Type B pancreatic cell (in vitro differentiated cells): ENCODE data around the gene CFAP107. TPM values are rescaled to one million over a fixed set of nuclear protein-coding genes. Genes with fewer than 3 reads are reported as not detected.
"Not testable (repeated sequence)": the region's sequence is repeated elsewhere in the genome, so short reads cannot be mapped to it uniquely, and the experiment has no call there.

Source experiments
- DNase-seq: peaks from one replicate; pipeline ENCODE4 v3.0.0; 2021; ENCODE audit warnings: mixed read lengths; ENCODE audit not compliant: unreplicated experiment; ENCODE audit errors: extremely low spot score
- H3K27ac Mint-ChIP-seq: 2 replicates; pipeline ENCODE4 v1.8.0; 2021; ENCODE audit warnings: mild to moderate bottlenecking, mixed read lengths
- H3K27me3 Mint-ChIP-seq: 2 replicates; pipeline ENCODE4 v1.8.0; 2021; ENCODE audit warnings: mixed read lengths
- H3K36me3 Mint-ChIP-seq: 2 replicates; pipeline ENCODE4 v1.8.0; 2021; ENCODE audit warnings: mixed read lengths
- H3K4me1 Mint-ChIP-seq: one replicate; pipeline ENCODE4 v1.8.0; 2021; ENCODE audit warnings: mixed read lengths; ENCODE audit not compliant: unreplicated experiment
- H3K4me3 Mint-ChIP-seq: 2 replicates; pipeline ENCODE4 v1.8.0; 2021; ENCODE audit warnings: mild to moderate bottlenecking, mixed read lengths
- H3K9me3 Mint-ChIP-seq: 2 replicates; pipeline ENCODE4 v1.8.0; 2021; ENCODE audit warnings: mixed read lengths
- total RNA-seq: library from RNA; stranded (reverse); gene quantifications from 2 replicates; pipeline ENCODE4 v1.2.1, GENCODE V29; 2021; ENCODE audit warnings: low replicate concordance
- TF ChIP-seq, protein P1 (sequence below): fragments of 200-600 bp; sonication (generic); conservative IDR thresholded peaks from 2 replicates; pipeline ENCODE4 v1.5.0; 2021; ENCODE audit warnings: antibody characterized with exemption, mild to moderate bottlenecking

Gene CFAP107
- total RNA-seq, 1 donor from 2014 or later: 2.7 TPM

DNA sequence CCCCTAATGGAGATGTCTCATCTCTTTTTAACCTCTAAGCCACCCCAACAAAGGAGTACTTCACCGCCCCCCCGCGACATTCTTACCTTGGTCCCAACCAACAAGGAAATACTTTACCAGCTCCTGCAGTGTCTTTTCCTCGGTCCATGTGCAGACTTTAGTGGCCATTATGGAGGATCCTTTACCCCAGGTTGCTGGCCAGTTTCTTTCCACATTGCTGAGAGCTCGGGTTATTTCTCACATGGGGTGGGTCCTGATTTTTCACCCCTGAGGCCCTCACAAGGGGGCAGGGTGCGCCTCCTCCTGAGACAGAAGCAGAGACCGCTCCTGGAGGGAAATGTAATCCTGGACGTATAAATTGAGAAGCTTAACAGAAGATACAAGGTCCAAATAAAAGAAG, 33.1 kb upstream of the CFAP107 start:
- no peak overlapping the region for H3K27ac Mint-ChIP-seq
- H3K4me1 Mint-ChIP-seq: no peaks in the 10 kb centered on the region
- TF ChIP-seq, protein P1, sequence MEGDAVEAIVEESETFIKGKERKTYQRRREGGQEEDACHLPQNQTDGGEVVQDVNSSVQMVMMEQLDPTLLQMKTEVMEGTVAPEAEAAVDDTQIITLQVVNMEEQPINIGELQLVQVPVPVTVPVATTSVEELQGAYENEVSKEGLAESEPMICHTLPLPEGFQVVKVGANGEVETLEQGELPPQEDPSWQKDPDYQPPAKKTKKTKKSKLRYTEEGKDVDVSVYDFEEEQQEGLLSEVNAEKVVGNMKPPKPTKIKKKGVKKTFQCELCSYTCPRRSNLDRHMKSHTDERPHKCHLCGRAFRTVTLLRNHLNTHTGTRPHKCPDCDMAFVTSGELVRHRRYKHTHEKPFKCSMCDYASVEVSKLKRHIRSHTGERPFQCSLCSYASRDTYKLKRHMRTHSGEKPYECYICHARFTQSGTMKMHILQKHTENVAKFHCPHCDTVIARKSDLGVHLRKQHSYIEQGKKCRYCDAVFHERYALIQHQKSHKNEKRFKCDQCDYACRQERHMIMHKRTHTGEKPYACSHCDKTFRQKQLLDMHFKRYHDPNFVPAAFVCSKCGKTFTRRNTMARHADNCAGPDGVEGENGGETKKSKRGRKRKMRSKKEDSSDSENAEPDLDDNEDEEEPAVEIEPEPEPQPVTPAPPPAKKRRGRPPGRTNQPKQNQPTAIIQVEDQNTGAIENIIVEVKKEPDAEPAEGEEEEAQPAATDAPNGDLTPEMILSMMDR: no peak
- H3K4me3 Mint-ChIP-seq: no peak overlapping the region
- DNase-seq: no peak
- H3K9me3 Mint-ChIP-seq: no peaks in the 10 kb centered on the region
- peaks cover 7% of the 10 kb centered on the region for H3K27me3 Mint-ChIP-seq
- H3K36me3 Mint-ChIP-seq: no peaks in the 10 kb centered on the region

DNA sequence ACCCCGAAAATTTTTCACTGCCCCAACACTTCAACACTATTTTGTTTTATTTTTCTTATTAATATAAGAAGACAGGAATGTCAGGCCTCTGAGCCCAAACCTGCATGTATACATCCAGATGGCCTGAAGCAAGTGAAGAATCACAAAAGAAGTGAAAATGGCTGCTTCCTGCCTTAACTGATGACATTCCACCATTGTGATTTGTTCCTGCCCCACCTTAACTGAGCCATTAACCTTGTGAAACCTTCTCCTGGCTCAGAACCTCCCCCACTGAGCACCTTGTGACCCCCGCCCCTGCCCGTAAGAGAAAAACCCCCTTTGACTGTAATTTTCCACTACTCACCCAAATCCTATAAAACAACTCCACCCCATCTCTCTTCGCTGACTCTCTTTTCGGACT, 32.3 kb upstream of the CFAP107 start:
- not testable (repeated sequence) for H3K4me1 Mint-ChIP-seq
- peak overlapping the region; percentile 3 for H3K27ac Mint-ChIP-seq

DNA sequence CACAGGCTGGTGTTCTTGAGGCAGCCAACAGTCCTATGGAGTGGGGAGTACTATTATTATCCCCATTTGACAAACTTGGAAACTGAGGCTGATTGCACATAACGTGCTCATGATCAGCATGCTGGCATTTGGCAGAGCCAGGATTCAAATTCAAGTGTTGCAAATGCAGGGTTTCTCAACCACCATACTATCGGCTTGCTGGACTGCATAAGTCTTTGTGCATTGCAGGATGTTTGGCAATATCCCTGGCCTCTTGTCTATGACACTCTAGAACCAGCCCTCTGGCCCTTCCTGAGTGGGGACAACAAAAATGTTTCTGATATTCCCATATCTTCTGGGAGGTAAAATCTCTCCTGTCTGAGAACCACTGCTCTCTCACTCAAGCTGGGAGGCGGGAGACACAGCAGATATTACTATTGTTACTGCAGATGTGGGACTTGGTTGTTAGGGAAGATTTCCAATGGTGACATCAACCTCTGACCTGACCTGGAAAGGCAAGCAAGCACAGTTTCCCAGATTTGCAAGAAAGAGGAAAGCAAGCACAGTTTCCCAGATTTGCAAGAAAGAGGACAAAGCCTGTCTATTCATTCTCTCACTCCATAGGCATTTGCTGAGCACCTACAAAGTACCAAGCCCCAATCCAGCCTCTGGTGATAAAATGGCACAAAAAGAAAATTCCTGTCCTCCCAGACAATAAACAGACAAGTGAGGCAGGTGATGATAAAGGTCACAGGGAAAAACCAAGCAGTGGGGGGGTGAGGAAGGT, 31.1 kb upstream of the CFAP107 start:
- Mint-ChIP-seq H3K4me3 (no peak overlapping the region), H3K36me3 (no peaks in the 10 kb centered on the region), H3K27me3 (peaks cover 7% of the 10 kb centered on the region), H3K9me3 (no peaks in the 10 kb centered on the region), H3K4me1 (no peaks in the 10 kb centered on the region), H3K27ac (peak overlapping the region; percentile 16)
- TF ChIP-seq, protein P1: no peak
- DNase-seq: no peak

More for the DNA sequence above, 32.3 kb upstream of the CFAP107 start:
- H3K36me3 Mint-ChIP-seq, H3K9me3 Mint-ChIP-seq, H3K4me3 Mint-ChIP-seq, DNase-seq, H3K27me3 Mint-ChIP-seq: not testable (repeated sequence)

DNA sequence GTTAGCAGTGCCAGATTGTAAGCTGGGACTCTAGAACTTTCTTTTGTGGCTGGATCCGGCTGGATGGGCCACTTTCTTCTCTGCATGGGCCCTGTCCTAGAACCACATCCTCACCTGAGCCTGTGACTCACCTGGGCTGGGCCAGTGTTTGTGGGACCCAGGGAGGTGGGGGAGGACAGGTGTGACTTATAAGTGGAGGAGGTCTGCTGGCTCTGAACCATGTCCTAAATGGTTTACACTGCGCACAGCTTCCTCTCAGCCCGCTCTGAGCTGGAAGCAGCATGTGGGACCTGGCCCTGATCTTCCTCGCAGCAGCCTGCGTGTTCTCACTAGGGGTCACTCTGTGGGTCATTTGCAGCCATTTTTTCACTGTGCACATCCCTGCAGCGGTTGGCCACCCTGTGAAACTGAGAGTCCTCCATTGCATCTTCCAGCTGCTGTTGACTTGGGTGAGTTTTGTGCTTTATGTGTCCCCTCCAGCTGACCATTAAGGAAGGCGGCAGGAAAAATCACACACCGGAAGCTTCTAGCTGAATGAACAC, 30.0 kb upstream of the CFAP107 start, which contains the start of gene AADACL3:
AADACL3 (plus strand) TSS at position 215 of the 542 bp plus-strand sequence; CDS start at position 282, 67 bp downstream.
- TF ChIP-seq, protein P1: no peak
- Mint-ChIP-seq H3K4me1 (no peaks in the 10 kb centered on the region), H3K27ac (peak within 1 kb of the TSS; percentile 16), H3K36me3 (no peaks in the 10 kb centered on the region), H3K4me3 (no peak within 1 kb of the TSS), H3K9me3 (no peaks in the 10 kb centered on the region), H3K27me3 (peaks cover 11% of the 10 kb centered on the region)
- DNase-seq: no peak

DNA sequence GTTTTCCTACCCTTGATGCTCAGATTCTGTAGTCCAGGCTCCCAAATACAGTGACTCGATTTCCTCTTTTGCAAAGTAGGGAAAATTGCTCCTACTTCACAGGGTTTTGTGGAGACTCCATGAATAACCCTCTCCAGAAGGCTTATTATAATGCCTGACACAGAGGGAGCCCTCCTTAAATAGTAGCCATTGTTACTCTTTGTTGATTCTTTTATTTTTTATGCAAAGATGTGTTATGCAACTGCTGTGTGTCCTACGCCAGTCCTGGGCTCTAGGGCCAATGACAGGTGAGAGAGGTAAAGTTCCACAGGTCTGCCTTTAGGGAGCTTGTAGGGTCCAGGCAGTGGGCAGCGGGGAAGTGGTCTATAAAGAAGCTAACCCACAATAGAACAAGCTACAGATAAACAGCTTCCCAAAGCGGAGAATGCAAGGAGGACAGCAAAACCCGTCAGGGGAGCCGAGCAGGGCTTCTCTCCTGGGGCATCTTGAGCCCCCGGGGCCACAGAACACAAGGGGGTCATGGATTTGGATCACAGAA, 28.6 kb upstream of the CFAP107 start:
- no peak overlapping the region for H3K4me3 Mint-ChIP-seq

More for the DNA sequence above, 28.6 kb upstream of the CFAP107 start:
- Mint-ChIP-seq H3K27ac (no peak overlapping the region), H3K27me3 (peaks cover 11% of the 10 kb centered on the region), H3K36me3 (no peaks in the 10 kb centered on the region), H3K9me3 (no peaks in the 10 kb centered on the region), H3K4me1 (no peaks in the 10 kb centered on the region)
- no peak for DNase-seq
- TF ChIP-seq, protein P1: no peak
